Measurements from ENCODE around the gene DCTD.

DNA sequence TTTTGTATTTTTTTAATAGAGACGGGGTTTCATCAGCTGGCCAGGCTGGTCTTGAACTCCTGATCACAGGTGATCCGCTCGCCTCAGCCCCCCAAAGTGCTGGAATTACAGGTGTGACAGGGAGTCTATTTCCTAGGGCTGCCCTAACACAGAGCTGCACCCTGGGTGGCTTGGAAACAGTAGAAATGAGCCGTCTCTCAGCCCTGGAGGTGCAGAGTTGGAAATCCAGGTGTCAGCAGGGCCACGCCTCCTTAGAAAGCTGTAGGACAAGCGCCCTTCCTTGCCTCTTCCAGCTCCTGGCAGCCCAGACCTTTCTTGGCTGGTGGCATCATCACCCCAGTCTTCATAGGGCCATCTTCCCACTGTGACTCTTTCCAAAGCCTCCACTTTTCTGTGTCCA is 71.6 kb downstream of the DCTD start:
- no peak for TF ChIP-seq CTCF (IDR thresholded peaks at IDR 0.05; ENCODE audit: poor library complexity)
- TF ChIP-seq EZH2 (IDR thresholded peaks at IDR 0.05; ENCODE audit: borderline replicate concordance): no peak
